CD4-positive, alpha-beta T cell treated with Interleukin-10 for 1 hour (primary cell): ENCODE measurements around the gene SLX4IP.

ENCODE experiments used
- DNase-seq: peaks from one replicate; pipeline ENCODE4 v3.0.0-alpha.2; 2020

Gene SLX4IP

DNA sequence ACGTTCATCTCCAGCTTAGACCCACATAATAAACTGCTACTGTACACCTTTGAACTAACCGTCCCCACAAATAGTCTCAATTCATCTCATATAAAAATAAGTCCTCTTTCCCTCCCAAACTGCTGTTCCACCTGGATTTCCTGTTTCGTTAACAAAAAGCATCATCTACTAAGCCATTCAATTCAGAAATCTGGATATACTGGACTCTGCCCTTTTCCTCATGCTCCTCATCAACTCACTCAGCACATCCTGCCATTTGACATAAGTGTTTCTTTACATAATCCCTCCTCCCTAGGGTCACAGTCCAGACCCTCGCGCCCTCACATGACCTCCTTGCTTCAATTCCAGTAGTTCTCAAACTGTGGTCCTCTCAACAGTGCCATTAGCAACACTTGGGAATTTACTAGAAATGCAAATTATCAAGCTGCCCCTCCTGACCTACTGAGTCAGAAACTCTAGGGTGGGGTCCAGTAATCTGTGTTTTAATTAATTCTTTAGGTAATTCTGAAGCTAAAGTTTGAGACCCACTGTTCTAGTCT lies 5.6 kb upstream of the SLX4IP start:
- no peak for DNase-seq

DNA sequence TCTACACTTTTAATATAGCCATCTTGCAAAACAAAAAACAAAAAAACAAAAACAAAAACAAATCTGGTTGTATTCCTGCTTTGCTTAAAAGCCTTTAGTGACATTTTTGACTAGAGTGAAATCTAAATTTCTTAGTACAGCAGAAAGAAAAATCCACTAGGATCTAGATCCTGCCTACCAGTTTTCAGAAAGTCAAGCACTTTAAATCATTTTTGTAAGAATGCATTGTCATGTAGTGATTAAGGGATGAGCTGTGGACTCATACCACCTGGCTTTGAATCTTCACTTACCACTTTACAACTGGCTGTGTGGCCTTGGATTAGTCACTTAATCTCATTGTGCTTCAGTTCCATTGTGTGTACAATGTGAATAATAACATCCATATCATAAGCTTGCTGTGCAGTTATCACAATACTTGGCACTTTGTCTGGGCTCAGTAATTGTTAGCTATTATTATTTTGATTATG lies 5.1 kb upstream of the SLX4IP start:
- DNase-seq: no peak

- no peak for DNase-seq
Measured at GRCh38 chr20:10430704-10431103, 4.4 kb upstream of the SLX4IP start.

DNA sequence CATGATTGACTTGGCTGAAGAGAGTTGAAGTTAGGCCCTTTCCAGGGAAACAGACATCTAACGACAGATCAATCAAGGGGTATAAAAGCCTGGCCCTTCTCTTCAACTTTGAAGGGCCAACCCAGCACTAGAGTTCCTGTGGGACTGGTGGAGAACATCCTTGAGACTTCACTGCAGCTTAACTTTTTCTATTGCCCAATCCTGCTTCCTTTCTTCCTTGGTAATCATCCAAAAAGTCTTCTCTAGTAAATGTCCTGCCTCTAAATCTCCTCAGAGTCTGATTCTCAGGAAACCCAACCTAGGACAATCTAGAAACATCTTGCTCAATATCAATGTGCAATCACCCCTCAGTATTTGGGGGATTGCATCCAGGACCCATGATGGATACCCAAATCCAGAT lies 3.0 kb upstream of the SLX4IP start:
- DNase-seq: no peak

GRCh38 chr20:10433014-10433622 lies 2.0 kb upstream of the SLX4IP start:
- no peak for DNase-seq

DNA sequence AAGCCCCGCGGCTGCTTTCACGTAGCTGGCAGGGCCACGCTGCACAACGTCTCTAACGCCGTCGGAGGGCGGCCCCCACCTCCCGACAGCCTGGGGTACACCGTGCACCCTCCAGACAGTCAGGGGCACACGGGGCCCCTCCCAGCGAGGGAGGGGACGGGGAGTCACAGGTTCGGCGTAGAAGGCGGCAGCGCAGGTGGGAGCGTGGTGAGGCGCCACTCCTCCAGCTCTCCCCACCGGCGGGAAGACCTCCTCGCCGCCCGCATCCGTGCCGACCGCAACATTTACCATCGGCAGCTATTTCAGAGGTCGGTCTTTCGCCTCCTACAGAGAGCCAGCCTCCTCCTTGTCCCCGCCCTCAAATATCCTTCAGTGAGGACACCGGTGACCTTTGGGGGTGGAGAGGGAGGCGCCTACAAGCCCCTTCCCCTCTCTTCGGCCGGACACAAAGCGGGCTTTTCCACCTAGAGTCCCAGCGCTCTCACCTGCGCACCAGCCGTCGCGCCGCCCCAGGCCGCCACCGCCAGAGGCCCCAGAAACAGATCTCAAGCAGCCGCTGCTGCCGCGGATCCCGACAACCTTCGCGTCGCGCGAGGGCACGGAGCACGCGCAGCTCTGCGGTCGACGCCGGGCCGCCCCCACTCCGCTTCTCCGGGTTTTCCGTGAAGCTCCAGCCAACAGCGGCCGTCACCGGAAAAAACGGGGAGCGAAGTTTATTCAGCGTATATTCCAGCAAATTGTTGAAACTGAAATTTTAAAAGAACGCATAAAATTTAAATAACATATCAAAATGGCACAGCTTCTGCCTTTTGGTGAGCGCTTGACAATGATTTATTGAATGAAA lies 1.3 kb upstream of the SLX4IP start, which contains the start of gene MKKS:
Gene MKKS (minus strand): TSS at position 600 of the 844 bp plus-strand sequence. CDS start 20,708 bp downstream, outside the sequence.
- DNase-seq: peak; percentile 91

DNA sequence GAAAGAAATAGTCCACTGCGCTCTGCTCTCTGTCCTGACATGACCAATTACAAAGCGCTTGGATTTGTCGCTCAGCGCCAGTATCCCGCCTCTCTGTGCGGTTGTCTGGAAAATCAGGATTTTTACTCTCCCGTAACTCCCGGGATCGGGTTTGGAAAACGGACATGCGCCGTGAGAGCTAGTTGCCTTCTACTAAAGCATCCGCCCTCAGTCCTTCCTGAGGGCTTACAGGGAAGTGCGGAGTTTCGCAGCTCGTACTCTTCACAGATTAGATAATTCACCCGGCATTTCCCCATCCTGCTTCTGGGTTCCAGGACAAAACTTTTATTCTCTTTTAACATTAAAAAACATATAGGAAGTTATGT lies 656 bp upstream of the SLX4IP start:
- peak; percentile 88 for DNase-seq

DNA sequence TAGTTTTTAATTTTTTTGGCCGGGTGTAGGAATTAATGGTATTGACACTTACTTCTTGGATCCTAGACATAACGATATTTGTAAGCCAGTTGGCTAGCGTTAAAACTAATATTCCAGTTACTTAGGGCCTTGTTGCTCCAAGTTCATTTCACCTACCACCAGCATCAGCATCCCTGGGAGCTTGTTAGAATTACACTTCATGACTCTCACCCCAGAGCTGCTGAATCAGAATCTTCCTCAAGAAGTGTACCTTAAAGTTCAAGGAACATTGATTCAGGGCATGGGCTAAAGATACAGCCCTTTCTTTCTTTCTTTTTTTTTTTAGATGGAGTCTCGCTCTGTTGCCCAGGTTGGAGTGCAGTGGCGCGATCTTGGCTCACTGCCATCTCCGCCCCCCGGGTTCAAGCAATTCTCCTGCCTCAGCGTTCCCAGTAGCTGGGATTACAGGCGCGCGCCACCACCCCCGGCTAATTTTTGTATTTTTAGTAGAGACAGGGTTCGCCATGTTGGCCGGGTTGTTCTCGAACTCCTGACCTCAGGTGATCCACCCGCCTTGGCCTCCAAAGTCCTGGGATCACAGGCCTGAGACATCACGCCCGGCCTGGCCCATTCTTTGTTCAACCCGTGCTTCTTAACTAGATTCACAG lies 1.1 kb downstream of the SLX4IP start:
- no peak for DNase-seq

DNA sequence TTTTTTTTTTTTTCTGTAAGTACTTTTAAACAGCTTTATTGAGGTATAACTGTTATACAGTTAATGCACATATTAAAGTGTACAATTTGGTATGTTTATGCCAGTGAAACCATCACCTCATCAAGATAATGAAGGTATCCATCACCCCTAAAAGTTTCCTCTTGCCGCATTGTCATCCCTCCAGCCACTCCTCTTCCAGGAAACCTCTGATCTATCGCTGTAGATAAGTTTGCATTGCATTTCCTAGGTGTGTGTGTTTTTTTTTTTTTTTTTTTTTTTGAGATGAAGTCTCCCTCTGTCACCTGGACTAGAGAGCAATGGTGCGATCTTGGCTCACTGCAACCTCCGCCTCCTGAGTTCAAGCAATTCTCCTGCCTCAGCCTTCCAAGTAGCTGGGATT lies 3.1 kb downstream of the SLX4IP start:
- DNase-seq: peak; percentile 30

DNA sequence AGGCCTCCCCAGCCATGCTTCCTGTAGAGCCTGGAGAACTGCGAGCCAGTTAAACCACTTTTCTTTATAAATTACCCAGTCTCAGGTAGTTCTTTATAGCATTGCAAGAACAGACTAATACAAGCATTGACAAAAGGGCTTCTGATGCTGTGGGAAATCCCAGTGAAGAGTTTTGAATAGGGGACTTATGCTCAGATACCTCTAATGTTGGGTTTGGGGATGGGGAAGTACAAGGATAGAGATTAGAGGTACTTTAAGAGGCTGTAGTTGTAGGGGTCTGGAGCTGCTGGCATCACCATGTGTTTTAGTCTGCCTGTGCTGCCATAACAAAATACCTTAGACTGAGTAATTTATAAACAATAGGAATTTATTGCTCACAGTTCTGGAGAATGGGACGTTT lies 8.8 kb downstream of the SLX4IP start:
- no peak for DNase-seq

DNA sequence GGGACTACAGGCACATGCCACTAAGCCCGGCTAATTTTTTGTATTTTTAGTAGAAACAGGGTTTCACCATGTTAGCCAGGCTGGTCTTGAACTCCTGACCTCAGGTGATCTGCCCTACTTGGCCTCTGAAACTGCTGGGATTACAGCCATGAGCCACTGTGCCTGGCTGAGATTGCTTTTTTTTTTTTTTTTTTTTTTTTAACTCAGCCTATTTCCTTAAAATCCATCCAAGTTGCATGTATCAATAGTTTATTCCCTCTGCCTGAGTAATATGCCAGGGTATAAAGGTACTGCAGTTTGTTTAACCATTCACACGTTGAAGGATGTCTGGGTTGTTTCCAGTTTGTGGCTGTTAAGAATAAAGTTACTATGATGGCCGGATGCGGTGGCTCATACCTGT lies 10.7 kb downstream of the SLX4IP start:
- DNase-seq: no peak

DNA sequence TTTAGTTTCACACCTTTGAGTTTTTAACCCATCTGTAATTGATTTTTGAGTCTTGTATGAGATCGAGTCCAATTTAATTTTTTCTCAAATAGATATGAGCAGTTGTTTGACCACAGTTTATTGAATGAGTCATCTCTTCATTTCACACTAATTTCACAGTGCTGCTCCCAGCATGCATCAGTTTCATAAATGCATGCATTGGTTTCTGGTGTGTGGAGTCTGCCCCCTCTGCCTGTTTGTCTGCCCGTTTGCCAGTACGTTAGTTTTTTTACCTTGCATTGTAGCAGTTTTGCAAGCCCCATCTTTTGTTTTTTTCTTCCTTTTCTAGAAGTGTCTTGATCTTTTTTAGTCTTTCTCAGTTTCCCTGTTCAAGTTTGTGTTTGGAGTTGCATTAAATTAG lies 11.9 kb downstream of the SLX4IP start:
- peak; percentile 69 for DNase-seq

GRCh38 chr20:10448270-10449156 lies 13.4 kb downstream of the SLX4IP start:
- DNase-seq: no peak

DNA sequence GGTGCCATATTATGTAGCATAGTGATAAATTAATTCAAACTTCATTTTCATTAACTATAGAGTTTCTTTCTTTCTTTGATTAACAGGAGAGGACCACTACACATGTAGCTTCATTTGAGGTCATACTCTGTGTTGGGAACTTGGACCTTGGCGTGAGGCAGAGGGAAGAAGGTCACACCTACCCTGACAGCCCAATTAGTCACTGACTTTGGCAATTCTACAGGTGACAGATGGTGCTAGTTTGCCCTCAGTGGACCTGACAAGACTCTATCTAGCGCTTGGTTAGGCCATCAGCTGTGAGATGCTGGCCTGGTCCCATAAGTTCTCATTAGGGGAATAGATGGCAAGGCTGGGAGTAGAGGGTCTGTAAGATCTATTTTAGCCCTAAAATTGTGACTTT lies 14.2 kb downstream of the SLX4IP start:
- DNase-seq: no peak

DNA sequence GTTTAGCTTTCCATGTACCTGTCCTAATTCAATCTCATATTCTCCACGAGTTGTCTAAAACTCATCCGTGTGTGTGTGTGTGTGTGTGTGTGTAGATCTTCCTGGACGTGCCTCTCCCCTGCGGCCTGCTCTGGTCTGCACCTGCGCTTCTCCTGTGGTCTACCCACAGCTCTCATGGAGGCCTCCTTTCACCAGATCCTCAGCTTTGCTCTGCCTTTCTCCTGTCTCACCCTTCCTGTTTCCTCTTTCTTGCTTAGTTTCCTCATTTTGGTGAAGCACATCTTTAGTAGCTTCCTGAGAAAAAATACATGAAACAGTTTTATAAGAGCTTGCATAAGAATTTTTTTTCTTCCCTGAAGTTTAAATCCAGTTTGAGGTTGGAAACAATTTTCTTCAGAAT lies 18.1 kb downstream of the SLX4IP start:
- peak; percentile 37 for DNase-seq

DNA sequence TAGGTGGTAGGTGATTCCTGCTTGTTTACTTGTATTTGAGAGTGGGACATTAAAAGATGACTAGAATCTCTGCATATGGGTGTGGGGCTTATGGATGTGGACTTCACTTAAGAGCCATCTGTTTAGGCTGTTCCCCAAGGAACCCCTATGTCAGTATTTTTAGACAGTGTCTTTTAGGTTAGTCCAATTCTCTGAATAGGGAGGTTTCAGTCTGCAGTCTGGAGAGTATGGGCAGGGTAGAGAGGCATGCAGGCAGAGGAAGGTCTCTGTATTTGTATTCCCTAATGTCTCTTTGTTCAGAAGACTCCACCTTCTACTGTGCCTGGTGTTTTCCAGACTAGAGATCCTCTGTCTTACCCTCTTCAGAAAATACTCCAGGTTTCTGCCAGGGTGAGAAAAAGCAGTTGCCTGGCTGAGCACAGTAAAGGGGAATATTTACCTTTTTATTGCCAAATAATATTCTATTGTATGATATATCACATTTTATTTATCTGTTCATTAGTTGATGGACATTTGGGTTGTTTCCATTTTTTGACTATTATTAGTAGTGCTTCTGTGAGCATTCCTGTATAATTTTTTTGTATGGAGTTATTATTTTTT lies 19.1 kb downstream of the SLX4IP start:
- DNase-seq: no peak

DNA sequence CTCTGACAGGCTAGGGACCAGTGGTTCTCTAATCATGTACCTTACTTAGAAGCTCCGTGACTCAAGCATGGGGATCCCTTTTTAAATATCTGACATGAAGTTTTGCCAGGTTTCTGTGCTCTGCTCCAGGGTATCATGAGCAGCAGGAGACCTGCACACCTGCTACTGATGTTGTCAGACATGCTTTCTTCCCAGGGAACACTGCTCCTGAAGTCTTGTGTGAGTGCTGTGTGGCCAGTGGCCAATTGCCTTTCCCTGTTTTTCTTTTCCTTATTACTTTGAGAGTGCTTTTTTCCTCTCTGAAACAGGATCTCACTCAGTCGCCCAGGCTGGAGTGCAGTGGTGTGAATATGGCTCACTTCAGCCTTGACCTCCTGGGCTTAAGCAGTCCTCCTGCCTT lies 26.4 kb downstream of the SLX4IP start:
- no peak for DNase-seq

DNA sequence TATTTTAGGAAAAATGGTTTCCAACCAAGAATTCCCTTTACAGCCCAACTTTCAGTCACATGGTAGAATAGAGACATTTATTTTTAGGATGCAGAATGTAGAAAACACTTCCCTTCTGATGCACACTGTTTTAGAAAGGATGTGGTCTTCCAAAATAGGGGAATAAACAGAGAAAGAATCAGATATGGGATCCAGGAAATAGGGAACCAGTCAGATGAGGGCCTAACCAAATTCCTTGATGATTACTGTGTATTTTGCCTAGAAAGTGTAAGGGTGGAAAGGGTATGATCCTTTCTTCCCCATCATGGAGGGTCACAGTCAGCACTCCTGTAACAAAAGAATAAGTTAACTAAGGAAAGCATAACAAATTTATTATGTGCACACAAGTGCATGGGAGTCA lies 27.4 kb downstream of the SLX4IP start:
- DNase-seq: no peak

GRCh38 chr20:10463622-10464021 lies 28.5 kb downstream of the SLX4IP start:
- no peak for DNase-seq

DNA sequence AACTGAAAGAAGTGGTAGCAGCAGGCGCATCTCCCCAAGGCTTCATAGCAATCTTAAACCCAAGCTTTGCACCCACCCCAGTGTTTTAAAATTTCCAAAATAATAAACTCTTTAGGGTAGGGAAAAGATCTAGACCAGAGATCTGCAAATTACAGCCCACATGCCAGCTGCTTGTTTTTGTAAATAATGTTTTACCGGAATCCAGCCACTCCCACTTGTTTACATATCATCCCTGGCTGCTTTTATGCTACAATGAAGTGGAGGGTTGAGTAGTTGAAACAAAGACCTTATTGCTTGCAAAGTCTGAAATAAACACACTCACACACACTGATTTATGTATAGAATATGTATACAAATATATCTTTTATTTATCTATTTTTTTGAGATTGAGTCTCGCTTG lies 30.0 kb downstream of the SLX4IP start:
- DNase-seq: no peak

DNA sequence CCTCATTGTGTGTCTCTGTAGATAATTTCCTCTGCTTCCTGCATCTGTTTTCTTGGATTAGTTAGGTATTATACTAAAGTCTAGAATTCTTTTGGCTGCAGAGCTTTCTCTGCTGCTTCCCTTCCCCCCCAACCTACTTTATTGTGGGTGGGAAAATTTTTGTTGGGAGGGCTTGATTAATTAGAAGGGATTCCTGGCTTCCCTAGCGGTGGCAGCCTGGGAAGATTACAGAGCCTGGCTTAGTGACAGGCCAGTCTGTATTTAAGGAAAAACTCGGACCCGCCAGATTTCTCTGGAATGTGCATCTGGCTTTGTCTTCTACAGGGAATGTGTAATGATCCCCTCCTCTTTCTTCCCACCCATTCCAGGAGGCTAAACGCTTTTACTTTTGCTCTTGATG lies 31.2 kb downstream of the SLX4IP start:
- no peak for DNase-seq

GRCh38 chr20:10466855-10467254 lies 31.8 kb downstream of the SLX4IP start:
- DNase-seq: no peak
